ENCODE measurements around the gene GLTP. TPM values are rescaled to one million over a fixed set of nuclear protein-coding genes. Genes with fewer than 3 reads are reported as not detected.

GLTP gene
- total and polyA plus RNA-seq, 2 of the 13 experiments (the other 11 are each of a cell fraction or from before 2014, with no cell fraction given), result 10.7 to 12.9 TPM

GRCh38 chr12:109902891-109903418 is 22.6 kb upstream of the GLTP start:
- no peak for TF ChIP-seq ZNF639 (CRISPR knock-in tag; conservative IDR thresholded peaks at IDR 0.05)
- H3K36me3 ChIP-seq (replicated peaks in 1 of 2; ENCODE audit: control insufficient read depth in 1 of 2, insufficient read depth in 2 of 2, low read length in 2 of 2), result peaks cover 8 to 48% of the 10 kb centered on the region in 2 experiments
- no peak overlapping the region for H2AFZ ChIP-seq (ENCODE audit: low read length)
- in situ Hi-C loops (cut with HindIII; ENCODE audit: extremely low pct_ligation_motif_present, low pct_unique_long_range_greater_than_20kb), result no loop called here
- ATAC-seq, result no peak
- no TSS peak for BruUV-seq (replicated peaks)
- intact Hi-C loops (cut with micrococcal nuclease; ENCODE audit: unreplicated experiment), result no loop called here
- peaks cover 28% of the 10 kb centered on the region for H3K4me1 ChIP-seq (ENCODE audit: insufficient read depth, low read length)
- no peaks in the 10 kb centered on the region for H4K20me1 ChIP-seq (ENCODE audit: insufficient read depth, low read length)
- FAIRE-seq, result no peak
- H3K9ac ChIP-seq (ENCODE audit: insufficient read depth, low read depth, low read length), result no peak overlapping the region
- H3K4me2 ChIP-seq (ENCODE audit: low read depth, low read length), result no peak overlapping the region
- WGBS (ENCODE audit: low lambda C conversion rate), result 98% methylated on average over 15 of the region's 15 CpGs
- no peak for DNase-seq (ENCODE audit: low spot score)
- ChIA-PET CTCF (ENCODE audit: low intra/inter-chr PET ratio, low total read pairs) (no interaction called here), POLR2A (no interaction called here)
- H3K9me3 ChIP-seq (ENCODE audit: low read length), result no peaks in the 10 kb centered on the region
- H3K27me3 ChIP-seq (ENCODE audit: control insufficient read depth in 1 of 2, insufficient read depth in 2 of 2, low read length in 2 of 2), result no peaks in the 10 kb centered on the region; a peak in 1 of 5 replicates
- peaks cover 18% of the 10 kb centered on the region for H3K79me2 ChIP-seq (ENCODE audit: insufficient read depth, low read length)
- H3K27ac ChIP-seq (ENCODE audit: extremely low read length, insufficient read depth, low read length), result no peak overlapping the region
- no peak overlapping the region for H3K4me3 ChIP-seq (replicated peaks in 1 of 3; ENCODE audit: insufficient read depth in 1 of 3, low read depth in 2 of 3, low read length in 3 of 3)

GRCh38 chr12:109900752-109901580 is 20.6 kb upstream of the GLTP start:
- Histone ChIP-seq H4K20me1 (ENCODE audit: insufficient read depth, low read length) (no peaks in the 10 kb centered on the region), H3K9ac (ENCODE audit: insufficient read depth, low read depth, low read length) (peak overlapping the region; percentile 83), H2AFZ (ENCODE audit: low read length) (peak overlapping the region; percentile 39), H3K36me3 (replicated peaks in 1 of 2; ENCODE audit: control insufficient read depth in 1 of 2, insufficient read depth in 2 of 2, low read length in 2 of 2) (peaks cover 4 to 30% of the 10 kb centered on the region in 2 experiments), H3K4me3 (replicated peaks in 1 of 3; ENCODE audit: insufficient read depth in 1 of 3, low read depth in 2 of 3, low read length in 3 of 3) (peak overlapping the region; percentile 68 to 81 (median 76)), H3K27me3 (ENCODE audit: control insufficient read depth in 1 of 2, insufficient read depth in 2 of 2, low read length in 2 of 2) (no peaks in the 10 kb centered on the region; a peak in 1 of 5 replicates), H3K27ac (ENCODE audit: extremely low read length, insufficient read depth, low read length) (peak overlapping the region; percentile 74), H3K4me2 (ENCODE audit: low read depth, low read length) (peak overlapping the region; percentile 96), H3K9me3 (ENCODE audit: low read length) (no peaks in the 10 kb centered on the region), H3K79me2 (ENCODE audit: insufficient read depth, low read length) (peaks cover 18% of the 10 kb centered on the region), H3K4me1 (ENCODE audit: insufficient read depth, low read length) (peaks cover 42% of the 10 kb centered on the region)
- POLR2A ChIA-PET, result interaction anchor here (0.6 to 2.0 kb wide), 5 partner anchors 10 to 225 kb away, joined by 3 to 6 read pairs (median 4); no protein-coding TSS in a partner anchor
- DNase-seq (ENCODE audit: low spot score), result no peak
- CTCF ChIA-PET (ENCODE audit: low intra/inter-chr PET ratio, low total read pairs), result no interaction called here
- in situ Hi-C loops (cut with HindIII; ENCODE audit: extremely low pct_ligation_motif_present, low pct_unique_long_range_greater_than_20kb) (no loop called here), intact Hi-C loops (cut with micrococcal nuclease; ENCODE audit: unreplicated experiment) (no loop called here)
- ATAC-seq, result peak; percentile 72
- no TSS peak for BruUV-seq (replicated peaks)
- WGBS (ENCODE audit: low lambda C conversion rate), result 17% methylated on average over 7 of the region's 16 CpGs
- peak; percentile 57 for FAIRE-seq
- no peak for TF ChIP-seq DMAP1 (CRISPR knock-in tag; IDR thresholded peaks at IDR 0.05)
- 0 out of 2 replicates have a peak, but pooled peaks have one; percentile 14 for TF ChIP-seq ZNF709 (CRISPR knock-in tag; IDR thresholded peaks at IDR 0.05)
- TF ChIP-seq, protein P1, sequence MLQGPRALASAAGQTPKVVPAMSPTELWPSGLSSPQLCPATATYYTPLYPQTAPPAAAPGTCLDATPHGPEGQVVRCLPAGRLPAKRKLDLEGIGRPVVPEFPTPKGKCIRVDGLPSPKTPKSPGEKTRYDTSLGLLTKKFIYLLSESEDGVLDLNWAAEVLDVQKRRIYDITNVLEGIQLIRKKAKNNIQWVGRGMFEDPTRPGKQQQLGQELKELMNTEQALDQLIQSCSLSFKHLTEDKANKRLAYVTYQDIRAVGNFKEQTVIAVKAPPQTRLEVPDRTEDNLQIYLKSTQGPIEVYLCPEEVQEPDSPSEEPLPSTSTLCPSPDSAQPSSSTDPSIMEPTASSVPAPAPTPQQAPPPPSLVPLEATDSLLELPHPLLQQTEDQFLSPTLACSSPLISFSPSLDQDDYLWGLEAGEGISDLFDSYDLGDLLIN (CRISPR knock-in tag; IDR thresholded peaks at IDR 0.05; ENCODE audit: borderline replicate concordance), result 0 out of 2 replicates have a peak, but pooled peaks have one; percentile 39
- 0 out of 2 replicates have a peak, but pooled peaks have one; percentile 23 for TF ChIP-seq ZNF761 (CRISPR knock-in tag; conservative IDR thresholded peaks at IDR 0.05)
- TF ChIP-seq ZNF24 (IDR thresholded peaks at IDR 0.05), result no peak
- 0 out of 2 replicates have a peak, but pooled peaks have one; percentile 3 for TF ChIP-seq IRX3 (CRISPR knock-in tag; IDR thresholded peaks at IDR 0.05; ENCODE audit: borderline replicate concordance, low read depth)
- no peak for TF ChIP-seq ZFP91 (CRISPR knock-in tag; IDR thresholded peaks at IDR 0.05; ENCODE audit: borderline replicate concordance)
- TF ChIP-seq, protein P2, sequence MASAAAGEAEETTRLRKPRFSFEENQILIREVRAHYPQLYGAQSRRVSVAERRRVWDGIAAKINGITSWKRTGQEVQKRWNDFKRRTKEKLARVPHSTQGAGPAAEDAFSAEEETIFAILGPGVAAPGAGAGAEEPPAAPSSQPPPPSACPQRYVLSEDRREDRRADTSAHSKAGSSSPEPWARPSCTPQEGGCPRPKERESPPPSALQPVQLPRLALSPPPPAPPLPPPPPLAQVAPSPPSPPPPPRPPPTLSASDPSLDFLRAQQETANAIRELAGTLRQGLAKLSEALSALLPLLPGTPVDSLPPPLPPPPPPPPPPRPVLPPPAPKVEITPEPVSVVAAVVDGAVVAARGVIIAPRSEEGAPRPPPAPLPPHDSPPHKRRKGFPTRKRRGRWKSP (CRISPR knock-in tag; IDR thresholded peaks at IDR 0.05), result peak; percentile 10; the same call in 1 of the 2 replicates
- TF ChIP-seq ZNF180 (CRISPR knock-in tag; IDR thresholded peaks at IDR 0.05; ENCODE audit: borderline replicate concordance, low read depth), result no peak
